Measurements from ENCODE around the gene ERFL.

- TF ChIP-seq POLR2A (IDR thresholded peaks at IDR 0.05) = no peak
- TF ChIP-seq CTCF (IDR thresholded peaks at IDR 0.05) = no peak
Measured at GRCh38 chr19:41974652-41975051, 46.4 kb upstream of the ERFL start.

Measured in esophagus squamous epithelium (tissue), 4 donors.